Activated naive CD4-positive, alpha-beta T cell treated with anti-CD3 and anti-CD28 coated beads, Interleukin-2, amount 50 U/mL, for 24 hours (primary cell): ENCODE data around the gene BMP8B.
"Not testable (repeated sequence)": the region's sequence is repeated elsewhere in the genome, so short reads cannot be mapped to it uniquely, and the experiment has no call there.

Experiments
- H3K27ac Mint-ChIP-seq: one replicate; pipeline ENCODE4 v1.8.0; 2021; ENCODE audit warnings: mild to moderate bottlenecking, mixed read lengths
- H3K27me3 Mint-ChIP-seq: one replicate; pipeline ENCODE4 v1.8.0; 2021; ENCODE audit warnings: mixed read lengths
- H3K36me3 Mint-ChIP-seq: one replicate; pipeline ENCODE4 v1.8.0; 2021; ENCODE audit warnings: mixed read lengths
- H3K4me1 Mint-ChIP-seq: one replicate; pipeline ENCODE4 v1.8.0; 2021; ENCODE audit warnings: mixed read lengths
- H3K4me3 Mint-ChIP-seq: one replicate; pipeline ENCODE4 v1.8.0; 2021; ENCODE audit warnings: mild to moderate bottlenecking, mixed read lengths
- H3K9me3 Mint-ChIP-seq: one replicate; pipeline ENCODE4 v1.8.0; 2021; ENCODE audit warnings: mixed read lengths

Gene BMP8B

DNA sequence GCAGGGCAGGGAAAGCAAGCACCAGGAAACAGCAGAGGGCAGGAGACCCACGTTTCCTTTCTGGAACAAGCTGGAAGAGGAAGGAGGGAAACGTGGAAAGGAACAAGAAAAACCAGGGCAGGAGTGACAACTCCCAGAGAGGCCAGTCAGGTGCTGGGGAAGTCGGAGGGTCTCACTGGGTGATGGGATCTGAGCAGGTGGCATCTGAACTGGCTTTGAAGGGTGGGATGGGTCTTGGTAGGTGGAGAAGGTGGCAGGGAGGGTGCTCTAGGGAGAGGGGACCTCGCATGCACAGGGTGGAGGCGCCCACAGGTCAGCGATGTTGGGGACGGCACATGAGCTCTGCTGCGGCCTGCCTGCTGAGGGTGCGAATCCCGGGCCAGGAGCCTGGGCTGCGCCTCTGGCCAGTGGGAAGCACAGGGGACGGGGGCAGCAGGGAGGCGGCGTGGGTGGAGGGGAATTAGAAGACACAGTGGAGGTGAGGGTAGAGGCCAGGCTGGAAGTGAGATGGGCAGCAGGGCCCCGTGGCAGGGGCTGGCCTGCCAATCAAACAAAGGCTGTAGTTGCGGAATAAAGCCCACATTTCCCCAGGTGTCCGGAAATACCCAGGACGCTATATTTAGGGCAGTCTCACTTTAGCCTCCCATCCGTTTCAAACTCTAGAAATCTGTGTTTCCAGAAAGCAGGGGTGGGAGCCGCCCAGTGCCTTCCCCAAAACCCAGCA is 12.8 kb downstream of the BMP8B start:
- not testable (repeated sequence) for H3K4me1 Mint-ChIP-seq, H3K27ac Mint-ChIP-seq, H3K9me3 Mint-ChIP-seq, H3K27me3 Mint-ChIP-seq, H3K4me3 Mint-ChIP-seq, H3K36me3 Mint-ChIP-seq

- not testable (repeated sequence) for H3K4me3 Mint-ChIP-seq, H3K9me3 Mint-ChIP-seq, H3K4me1 Mint-ChIP-seq, H3K27ac Mint-ChIP-seq, H3K27me3 Mint-ChIP-seq, H3K36me3 Mint-ChIP-seq
Observed at GRCh38 chr1:39775141-39775540, 13.5 kb downstream of the BMP8B start.

DNA sequence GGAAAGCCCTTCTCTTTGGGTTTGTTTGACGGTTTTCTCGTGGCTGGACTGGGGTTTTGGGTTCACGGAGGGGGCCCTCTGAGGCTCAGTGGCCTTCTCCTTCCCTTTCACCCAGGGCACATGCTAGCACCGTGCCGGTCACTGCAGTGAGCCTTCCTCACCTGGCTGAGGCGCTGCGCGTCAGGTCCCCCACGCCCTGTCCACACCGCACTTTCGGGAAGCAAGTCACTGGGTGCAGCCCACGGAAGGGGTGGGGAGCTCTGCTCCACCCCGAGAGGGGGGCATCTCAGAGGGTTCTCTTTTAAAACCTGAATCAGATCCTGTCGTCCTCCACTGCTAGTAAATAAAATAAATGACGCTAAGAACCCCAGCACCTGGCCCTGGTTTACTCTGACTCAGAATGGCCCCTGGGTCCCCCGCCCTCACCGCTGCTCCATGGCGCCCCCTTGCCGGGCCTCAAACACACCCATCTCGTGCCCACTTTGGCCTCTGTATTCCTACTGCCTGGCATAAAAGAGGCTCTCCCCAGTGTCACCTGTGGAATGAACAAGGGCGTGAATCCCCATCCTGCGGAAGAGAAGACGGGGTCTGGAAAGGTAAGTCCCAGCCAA is 15.2 kb downstream of the BMP8B start:
- H3K4me3 Mint-ChIP-seq, H3K27me3 Mint-ChIP-seq, H3K27ac Mint-ChIP-seq, H3K4me1 Mint-ChIP-seq, H3K36me3 Mint-ChIP-seq, H3K9me3 Mint-ChIP-seq: not testable (repeated sequence)

DNA sequence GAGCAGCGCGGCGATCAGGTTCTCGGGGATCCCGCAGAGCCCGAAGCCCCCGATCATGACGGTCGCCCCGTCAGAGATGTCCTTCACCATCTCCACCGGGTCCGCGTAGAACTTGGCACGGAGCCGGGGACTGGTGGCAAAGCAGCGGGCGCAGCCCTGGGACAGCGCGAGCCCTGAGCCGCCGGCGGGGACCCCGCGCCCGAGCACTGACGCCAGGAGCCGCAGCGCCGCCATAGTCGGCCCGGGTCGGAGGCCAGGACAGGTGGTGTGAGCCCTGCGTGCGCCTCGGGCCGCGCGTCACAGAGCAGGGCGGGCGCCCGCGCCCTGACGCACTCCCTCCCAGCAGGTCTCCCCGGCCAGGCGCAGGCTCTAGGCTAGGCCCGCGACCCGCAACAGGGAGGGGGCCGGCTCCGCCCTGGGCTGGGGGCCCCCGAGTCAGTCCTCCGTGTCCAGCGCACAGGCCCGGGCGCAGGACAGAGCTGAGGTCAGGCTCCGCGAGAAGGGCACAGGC is 17.6 kb downstream of the BMP8B start, which contains the start of gene OXCT2:
TSS of gene OXCT2 (minus strand) at position 327 of the 511 bp plus-strand sequence. CDS start at position 234, 93 bp downstream.
- H3K27ac Mint-ChIP-seq, H3K27me3 Mint-ChIP-seq: not testable (repeated sequence)

GRCh38 chr1:39770100-39771021 is 18.3 kb downstream of the BMP8B start:
- not testable (repeated sequence) for H3K9me3 Mint-ChIP-seq, H3K27ac Mint-ChIP-seq, H3K4me1 Mint-ChIP-seq, H3K36me3 Mint-ChIP-seq, H3K27me3 Mint-ChIP-seq
- H3K4me3 Mint-ChIP-seq: peak overlapping the region; percentile 65

More for the DNA sequence above, 17.6 kb downstream of the BMP8B start, which contains the start of gene OXCT2:
- H3K4me1 Mint-ChIP-seq, H3K36me3 Mint-ChIP-seq, H3K9me3 Mint-ChIP-seq: not testable (repeated sequence)
- peak within 1 kb of the TSS; percentile 65 for H3K4me3 Mint-ChIP-seq

DNA sequence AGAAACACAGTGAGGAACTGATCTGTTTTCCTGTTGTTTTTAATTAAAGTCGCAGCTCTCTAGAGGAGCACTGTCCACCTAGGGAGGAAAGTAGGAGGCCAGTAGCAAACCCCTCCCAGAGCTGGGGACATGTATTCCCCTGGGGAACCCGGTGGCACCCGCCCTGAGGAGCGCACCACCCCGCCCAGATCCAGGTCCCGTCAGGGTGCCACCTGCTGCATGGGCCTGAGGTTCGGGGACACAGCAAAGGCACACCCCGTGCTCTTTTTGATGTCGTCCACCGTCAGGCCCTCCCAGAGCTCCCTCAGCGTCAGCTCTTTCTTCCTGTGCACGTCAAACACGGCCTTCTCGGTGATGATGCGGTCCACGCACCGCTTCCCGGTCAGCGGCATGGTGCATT is 19.2 kb downstream of the BMP8B start:
- H3K27me3 Mint-ChIP-seq, H3K9me3 Mint-ChIP-seq, H3K4me3 Mint-ChIP-seq, H3K4me1 Mint-ChIP-seq, H3K27ac Mint-ChIP-seq, H3K36me3 Mint-ChIP-seq: not testable (repeated sequence)

DNA sequence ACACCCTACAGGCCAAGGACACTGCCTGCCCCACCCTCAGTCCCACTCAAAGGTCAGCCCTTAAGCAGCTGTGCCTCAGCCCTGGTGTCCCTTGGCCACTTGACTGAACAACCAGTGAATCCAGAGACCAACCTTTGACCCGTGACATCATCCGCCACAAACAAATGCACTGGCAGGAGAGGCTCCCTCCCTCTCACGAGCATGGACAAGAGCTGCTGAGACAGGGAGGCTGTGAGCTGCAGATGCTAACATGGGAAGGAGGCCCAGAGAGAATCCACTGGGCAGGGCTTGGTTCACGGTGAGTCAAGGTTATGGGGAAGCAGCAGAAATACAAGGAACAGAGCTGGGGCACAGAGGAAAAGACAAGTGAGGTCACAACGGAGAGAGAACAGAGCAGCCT is 22.2 kb downstream of the BMP8B start:
- not testable (repeated sequence) for H3K36me3 Mint-ChIP-seq, H3K4me3 Mint-ChIP-seq, H3K27me3 Mint-ChIP-seq, H3K9me3 Mint-ChIP-seq, H3K27ac Mint-ChIP-seq, H3K4me1 Mint-ChIP-seq

- H3K4me3 Mint-ChIP-seq, H3K27ac Mint-ChIP-seq, H3K9me3 Mint-ChIP-seq, H3K36me3 Mint-ChIP-seq, H3K27me3 Mint-ChIP-seq, H3K4me1 Mint-ChIP-seq: not testable (repeated sequence)
Observed at GRCh38 chr1:39764512-39764911, 24.2 kb downstream of the BMP8B start.

GRCh38 chr1:39763619-39764374 is 24.9 kb downstream of the BMP8B start:
- not testable (repeated sequence) for H3K27ac Mint-ChIP-seq, H3K4me3 Mint-ChIP-seq, H3K4me1 Mint-ChIP-seq, H3K27me3 Mint-ChIP-seq, H3K9me3 Mint-ChIP-seq, H3K36me3 Mint-ChIP-seq

- Mint-ChIP-seq H3K27me3 (no peaks in the 10 kb centered on the region), H3K36me3 (no peaks in the 10 kb centered on the region), H3K9me3 (no peaks in the 10 kb centered on the region), H3K4me3 (no peak overlapping the region), H3K4me1 (no peaks in the 10 kb centered on the region), H3K27ac (no peak overlapping the region)
Observed at GRCh38 chr1:39762550-39763540, 25.8 kb downstream of the BMP8B start.

DNA sequence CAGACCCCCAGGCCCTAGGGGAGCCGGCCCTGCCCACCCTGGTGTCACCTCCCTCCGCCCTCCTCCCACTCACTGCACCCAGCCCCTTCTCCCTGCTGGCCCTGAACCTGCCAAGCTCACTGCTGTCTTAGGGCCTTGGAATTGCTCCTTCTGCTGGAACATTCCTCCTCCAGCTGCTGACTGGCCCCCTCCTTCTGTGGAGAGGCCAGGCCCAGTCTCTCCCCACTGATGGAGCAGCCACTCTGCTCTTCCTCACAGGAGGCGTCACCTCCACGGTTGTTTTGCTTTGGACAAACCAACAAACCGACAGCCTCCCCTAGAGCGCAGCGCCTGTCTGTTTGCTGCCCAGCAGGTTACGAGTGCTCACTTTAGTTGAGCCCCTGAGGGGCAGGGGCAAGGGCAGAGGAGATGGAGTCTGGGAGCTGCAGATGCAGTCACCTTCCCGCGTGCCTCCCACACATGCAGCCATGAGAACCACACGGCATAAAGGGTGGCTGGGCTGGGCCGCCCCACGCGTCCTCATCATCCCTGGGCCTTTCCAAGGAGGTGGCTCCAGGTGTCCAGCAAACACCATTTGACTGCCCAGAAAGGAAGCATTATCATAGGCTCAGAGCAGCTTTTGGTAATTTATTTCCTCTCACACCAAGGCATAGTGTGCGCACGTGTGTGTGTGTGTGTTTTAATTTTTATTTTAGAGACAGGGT is 27.0 kb downstream of the BMP8B start:
- Mint-ChIP-seq H3K4me1 (no peaks in the 10 kb centered on the region), H3K4me3 (no peak overlapping the region), H3K9me3 (no peaks in the 10 kb centered on the region), H3K27me3 (no peaks in the 10 kb centered on the region), H3K27ac (no peak overlapping the region), H3K36me3 (peaks cover 6% of the 10 kb centered on the region)

- Mint-ChIP-seq H3K27me3 (no peaks in the 10 kb centered on the region), H3K4me3 (no peak overlapping the region), H3K4me1 (no peaks in the 10 kb centered on the region), H3K36me3 (peaks cover 6% of the 10 kb centered on the region), H3K27ac (no peak overlapping the region), H3K9me3 (no peaks in the 10 kb centered on the region)
Observed at GRCh38 chr1:39761016-39761415, 27.6 kb downstream of the BMP8B start.

- Mint-ChIP-seq H3K4me1 (no peaks in the 10 kb centered on the region), H3K9me3 (no peaks in the 10 kb centered on the region), H3K4me3 (no peak overlapping the region), H3K27ac (no peak overlapping the region), H3K27me3 (no peaks in the 10 kb centered on the region), H3K36me3 (peaks cover 6% of the 10 kb centered on the region)
Observed at GRCh38 chr1:39760074-39761008, 28.3 kb downstream of the BMP8B start.
